SK-N-SH (cell line): ENCODE measurements around the gene ZHX3. TPM values are rescaled to one million over a fixed set of nuclear protein-coding genes. Genes with fewer than 3 reads are reported as not detected.

Experiments
- CTCF ChIA-PET: fragments of 300-600, 350-600 bp; formaldehyde crosslinking; extraction: SDS; loops from one replicate; lab custom pipeline; 2021; lab: Yijun Ruan, JAX
- POLR2A ChIA-PET: fragments of 350-600 bp; sonication (Branson Sonifier 250); formaldehyde crosslinking; extraction: SDS; loops from one replicate; lab custom pipeline; 2020; ENCODE audit warnings: antibody characterized with exemption, inconsistent platforms; lab: Yijun Ruan, JAX
- DNase-seq: peaks from one replicate; pipeline ENCODE4 v3.0.0; 2012
- H2AFZ ChIP-seq: fragments of 200-600 bp; sonication (generic); 2 replicates; pipeline ENCODE4 v1.8.1; 2016; ENCODE audit warnings: antibody characterized with exemption, mild to moderate bottlenecking, low read depth
- H3F3A ChIP-seq: fragments of 200-600 bp; sonication (generic); replicated peaks from 2 replicates; pipeline ENCODE3; 2016; ENCODE audit warnings: antibody characterized with exemption, mild to moderate bottlenecking; ENCODE audit not compliant: insufficient read depth
- H3K27ac ChIP-seq, 2 experiments: fragments of 200-500 bp in 1 of 2; fragments of 200-600 bp in 1 of 2; sonication (Bioruptor generic) in 1 of 2; sonication (generic), shearing (Covaris generic) in 1 of 2; 2 replicates each; pipeline versions ENCODE4 v1.5.1 to v1.6.1; 2014 to 2016; ENCODE audit warnings: low read depth in 2 of 2, inconsistent platforms in 1 of 2, low read length in 1 of 2, mild to moderate bottlenecking in 1 of 2, mixed read lengths in 1 of 2
- H3K27me3 ChIP-seq: fragments of 200-600 bp; sonication (generic), shearing (Covaris generic); 2 replicates; pipeline ENCODE4 v1.6.1; 2016; ENCODE audit warnings: mixed run types; ENCODE audit not compliant: insufficient read depth
- H3K36me3 ChIP-seq, 2 experiments: fragments of 200-500 bp in 1 of 2; fragments of 200-600 bp in 1 of 2; sonication (Bioruptor generic) in 1 of 2; sonication (generic) in 1 of 2; replicated peaks in 1 of 2; 2 replicates each; pipeline versions ENCODE3 to v1.5.1; 2014 to 2016; ENCODE audit warnings: low read length in 1 of 2, mild to moderate bottlenecking in 1 of 2; ENCODE audit not compliant: insufficient read depth in 2 of 2, control insufficient read depth in 1 of 2
- H3K4me1 ChIP-seq, 2 experiments: fragments of 200-500 bp in 1 of 2; fragments of 200-600 bp in 1 of 2; sonication (Bioruptor generic) in 1 of 2; sonication (generic), shearing (Covaris generic) in 1 of 2; 2 replicates each; pipeline versions ENCODE4 v1.5.1 to v1.6.1; 2014 to 2016; ENCODE audit warnings: low read depth in 1 of 2, low read length in 1 of 2, mixed run types in 1 of 2; ENCODE audit not compliant: insufficient read depth in 2 of 2, control insufficient read depth in 1 of 2
- H3K4me2 ChIP-seq: fragments of 200-600 bp; sonication (generic), shearing (Covaris generic); 2 replicates; pipeline ENCODE4 v1.6.1; 2017; ENCODE audit warnings: mixed run types
- H3K4me3 ChIP-seq, 2 experiments: fragments of 200-500 bp in 1 of 2; fragments of 200-600 bp in 1 of 2; sonication (Bioruptor generic) in 1 of 2; sonication (generic), shearing (Covaris generic) in 1 of 2; 2 replicates each; pipeline versions ENCODE4 v1.5.1 to v1.8.1; 2014 to 2016; ENCODE audit warnings: low read depth in 2 of 2, inconsistent platforms in 1 of 2, low read length in 1 of 2, mild to moderate bottlenecking in 1 of 2, mixed read lengths in 1 of 2, moderate library complexity in 1 of 2
- H3K79me2 ChIP-seq: fragments of 200-600 bp; sonication (generic); 2 replicates; pipeline ENCODE4 v1.8.1; 2017; ENCODE audit warnings: mild to moderate bottlenecking; ENCODE audit not compliant: insufficient read depth
- H3K9ac ChIP-seq: fragments of 200-600 bp; sonication (generic); 2 replicates; pipeline ENCODE4 v1.6.1; 2017; ENCODE audit warnings: mixed run types
- H3K9me2 ChIP-seq: fragments of 200-600 bp; sonication (generic); 2 replicates; pipeline ENCODE4 v1.6.1; 2017; ENCODE audit warnings: mixed run types
- H3K9me3 ChIP-seq: fragments of 200-600 bp; sonication (generic); 2 replicates; pipeline ENCODE4 v1.6.1; 2017; ENCODE audit warnings: mixed run types, mild to moderate bottlenecking, moderate library complexity
- H4K20me1 ChIP-seq: fragments of 200-600 bp; sonication (generic); 2 replicates; pipeline ENCODE4 v1.6.1; 2017; ENCODE audit warnings: mild to moderate bottlenecking, mixed run types; ENCODE audit not compliant: insufficient read depth
- CTCF ChIP-seq: fragments of 200-600 bp; sonication (generic); IDR thresholded peaks from 2 replicates; pipeline ENCODE4 v1.6.1; 2017; ENCODE audit warnings: antibody characterized with exemption, mild to moderate bottlenecking, moderate library complexity
- EZH2phosphoT487 ChIP-seq: fragments of 200-600 bp; sonication (generic); IDR thresholded peaks from 2 replicates; pipeline ENCODE4 v1.6.1; 2017; ENCODE audit warnings: low read depth, mixed run types, mild to moderate bottlenecking, antibody characterized with exemption, moderate library complexity, borderline replicate concordance
- FOSL2 ChIP-seq: IDR thresholded peaks from 2 replicates; pipeline ENCODE4 v1.4.0; 2012; ENCODE audit warnings: low read depth, mild to moderate bottlenecking, moderate library complexity, borderline replicate concordance
- FOXJ3 ChIP-seq: sonication (generic); formaldehyde crosslinking; IDR thresholded peaks from 2 replicates; pipeline ENCODE4 v1.5.1; 2020; ENCODE audit warnings: mild to moderate bottlenecking, missing genetic modification reagents
- GABPA ChIP-seq: IDR thresholded peaks from 2 replicates; pipeline ENCODE4 v1.4.0; 2012; ENCODE audit warnings: low read depth, mild to moderate bottlenecking
- GATA2 ChIP-seq: sonication (generic); formaldehyde crosslinking; IDR thresholded peaks from 2 replicates; pipeline ENCODE4 v1.5.0; 2020; ENCODE audit warnings: mild to moderate bottlenecking, missing genetic modification reagents
- IRF3 ChIP-seq: fragments of 150-350 bp; IDR thresholded peaks from 2 replicates; pipeline ENCODE4 v1.6.1; 2016; ENCODE audit warnings: mild to moderate bottlenecking, low read depth, low read length
- JUND ChIP-seq: IDR thresholded peaks from 2 replicates; pipeline ENCODE4 v1.4.0; 2012
- MXI1 ChIP-seq: IDR thresholded peaks from 2 replicates; pipeline ENCODE4 v1.6.1; 2012; ENCODE audit warnings: mild to moderate bottlenecking, low read depth, low read length, improper control_type of control experiment
- PBX3 ChIP-seq: IDR thresholded peaks from 2 replicates; pipeline ENCODE4; 2012
- RAD21 ChIP-seq: IDR thresholded peaks from 2 replicates; pipeline ENCODE4 v1.6.1; 2012; ENCODE audit warnings: mild to moderate bottlenecking, low read length
- REST ChIP-seq: IDR thresholded peaks from 2 replicates; pipeline ENCODE4 v1.6.1; 2012; ENCODE audit warnings: mild to moderate bottlenecking, low read depth, low read length, moderate library complexity
- RFX5 ChIP-seq: IDR thresholded peaks from 2 replicates; pipeline ENCODE4 v1.6.1; 2012; ENCODE audit warnings: mild to moderate bottlenecking, improper control_type of control experiment, low read length
- RXRA ChIP-seq: IDR thresholded peaks from 2 replicates; pipeline ENCODE4 v1.4.0; 2012; ENCODE audit warnings: low read depth, mild to moderate bottlenecking, borderline replicate concordance
- TAF1 ChIP-seq: IDR thresholded peaks from 2 replicates; pipeline ENCODE4 v1.6.1; 2012; ENCODE audit warnings: low read depth, mild to moderate bottlenecking, low read length, moderate library complexity, borderline replicate concordance
- TCF12 ChIP-seq: IDR thresholded peaks from 2 replicates; pipeline ENCODE4 v1.4.0; 2012
- TEAD4 ChIP-seq: IDR thresholded peaks from 2 replicates; pipeline ENCODE4 v1.4.0; 2012; ENCODE audit warnings: mild to moderate bottlenecking, borderline replicate concordance; ENCODE audit not compliant: insufficient read depth
- YY1 ChIP-seq: IDR thresholded peaks from 2 replicates; pipeline ENCODE4 v1.4.0; 2012; ENCODE audit warnings: low read depth, mild to moderate bottlenecking
- WGBS: methylation state at CpG from one replicate; pipeline ENCODE4 v1.1.6; 2017; ENCODE audit warnings: low lambda C conversion rate; 5-methylcytosine and 5-hydroxymethylcytosine counted together
- polyA plus RNA-seq, 3 experiments: library from polyadenylated mRNA; depleted of rRNA; stranded (reverse); fragments of >200 nt; gene quantifications; 2 replicates each; pipeline ENCODE4 v1.2.3, GENCODE V29; 2012
- TF ChIP-seq, protein P1 (sequence below): fragments of 150-350 bp; IDR thresholded peaks from 2 replicates; pipeline ENCODE4 v1.6.1; 2017; ENCODE audit warnings: antibody characterized with exemption, low read length, low read depth, borderline replicate concordance
- TF ChIP-seq, protein P2 (sequence below): IDR thresholded peaks from 2 replicates; pipeline ENCODE4 v1.4.0; 2012; ENCODE audit warnings: low read depth, borderline replicate concordance

The ZHX3 gene
- polyA plus RNA-seq, 1 of the 3 experiments (the other 2 are of a cell fraction): 6.0 TPM

DNA sequence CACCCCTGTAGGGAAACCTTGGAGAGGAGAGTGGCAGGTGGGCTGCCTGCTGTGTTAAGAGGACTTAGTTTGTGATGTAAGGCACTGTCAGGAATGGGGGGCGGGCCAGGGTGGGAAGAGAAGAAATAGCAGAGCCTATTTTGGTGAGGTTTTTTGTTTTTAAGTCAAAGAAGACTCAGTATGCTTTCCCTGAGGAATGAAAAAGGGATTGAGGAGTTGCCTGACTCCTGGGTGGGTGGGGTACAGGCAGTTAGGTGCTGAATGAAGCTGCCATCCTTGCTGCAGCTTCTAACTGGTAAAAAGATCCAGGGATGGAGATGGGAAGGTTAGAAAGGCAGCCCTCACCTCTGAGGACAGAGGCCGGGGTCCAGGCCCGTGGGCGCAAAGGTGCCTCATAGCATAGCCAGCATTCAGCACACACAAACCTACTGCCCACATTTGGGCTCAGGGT, 142.3 kb downstream of the ZHX3 start:
- Histone ChIP-seq H3K9ac (no peak overlapping the region), H3K36me3 (peaks cover 34 to 68% of the 10 kb centered on the region in 2 experiments), H3K27ac (no peak overlapping the region), H3K4me1 (peaks cover 8 to 21% of the 10 kb centered on the region in 2 experiments), H3K4me2 (no peak overlapping the region), H3K9me3 (no peaks in the 10 kb centered on the region), H3K4me3 (no peak overlapping the region), H3K9me2 (no peaks in the 10 kb centered on the region), H3K27me3 (no peaks in the 10 kb centered on the region), H4K20me1 (peaks cover 5% of the 10 kb centered on the region; the same call in 1 of the 2 replicates), H3F3A (peaks cover 11% of the 10 kb centered on the region), H2AFZ (no peak overlapping the region), H3K79me2 (0 out of 2 replicates have a peak, but pooled peaks cover 9% of the 10 kb centered on the region)
- 98% methylated on average over 4 of the region's 4 CpGs for WGBS
- no peak for TF ChIP-seq RFX5
- TF ChIP-seq JUND: no peak
- no peak for TF ChIP-seq TEAD4
- TF ChIP-seq EZH2phosphoT487: no peak
- TF ChIP-seq, protein P1, sequence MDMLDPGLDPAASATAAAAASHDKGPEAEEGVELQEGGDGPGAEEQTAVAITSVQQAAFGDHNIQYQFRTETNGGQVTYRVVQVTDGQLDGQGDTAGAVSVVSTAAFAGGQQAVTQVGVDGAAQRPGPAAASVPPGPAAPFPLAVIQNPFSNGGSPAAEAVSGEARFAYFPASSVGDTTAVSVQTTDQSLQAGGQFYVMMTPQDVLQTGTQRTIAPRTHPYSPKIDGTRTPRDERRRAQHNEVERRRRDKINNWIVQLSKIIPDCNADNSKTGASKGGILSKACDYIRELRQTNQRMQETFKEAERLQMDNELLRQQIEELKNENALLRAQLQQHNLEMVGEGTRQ: no peak
- TF ChIP-seq TAF1: no peak
- TF ChIP-seq IRF3: no peak
- TF ChIP-seq FOXJ3 (CRISPR knock-in tag): no peak
- no peak for TF ChIP-seq RAD21
- TF ChIP-seq RXRA: no peak
- TF ChIP-seq CTCF: no peak
- no peak for TF ChIP-seq TCF12
- TF ChIP-seq PBX3: no peak
- TF ChIP-seq MXI1: no peak
- no peak for TF ChIP-seq GATA2 (CRISPR knock-in tag)
- no peak for TF ChIP-seq GABPA
- no peak for TF ChIP-seq FOSL2
- TF ChIP-seq YY1: no peak
- no peak for TF ChIP-seq REST
- TF ChIP-seq, protein P2, sequence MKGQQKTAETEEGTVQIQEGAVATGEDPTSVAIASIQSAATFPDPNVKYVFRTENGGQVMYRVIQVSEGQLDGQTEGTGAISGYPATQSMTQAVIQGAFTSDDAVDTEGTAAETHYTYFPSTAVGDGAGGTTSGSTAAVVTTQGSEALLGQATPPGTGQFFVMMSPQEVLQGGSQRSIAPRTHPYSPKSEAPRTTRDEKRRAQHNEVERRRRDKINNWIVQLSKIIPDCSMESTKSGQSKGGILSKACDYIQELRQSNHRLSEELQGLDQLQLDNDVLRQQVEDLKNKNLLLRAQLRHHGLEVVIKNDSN: no peak
- ChIA-PET CTCF (interaction anchor here (0.9 to 1.9 kb wide), 4 partner anchors 58 to 236 kb away, joined by 3 to 8 read pairs (median 4); no protein-coding TSS in a partner anchor), POLR2A (no interaction called here)
- no peak for DNase-seq
